GM18502 (cell line): ENCODE results near the gene ACADS.
"Not testable (repeated sequence)": the region's sequence is repeated elsewhere in the genome, so short reads cannot be mapped to it uniquely, and the experiment has no call there.

Experiments
- ATAC-seq: cut with Tn5 transposase; IDR thresholded peaks from one replicate; pipeline ENCODE4 v1.9.1; 2021; ENCODE audit warnings: mild to moderate bottlenecking; ENCODE audit not compliant: unreplicated experiment, poor library complexity

Gene ACADS

DNA sequence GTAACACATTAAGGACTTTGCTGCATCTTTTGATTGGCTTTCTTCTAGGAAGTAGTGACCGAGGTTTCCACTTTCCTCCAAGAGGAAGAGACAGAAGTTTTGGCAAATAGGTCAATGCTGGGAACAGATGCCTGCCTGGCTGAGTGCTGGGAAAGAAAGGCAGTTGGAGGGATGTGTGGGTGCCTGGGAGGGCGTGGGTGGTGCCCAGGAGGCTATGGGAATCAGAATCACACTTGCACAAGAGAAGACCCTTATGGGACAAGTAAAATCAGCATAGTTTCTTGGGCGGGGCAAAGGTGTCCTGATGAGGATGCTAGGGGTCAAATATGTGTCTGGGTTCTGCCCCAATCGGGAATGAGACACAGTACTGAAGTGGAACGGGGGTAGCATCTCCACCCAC lies 906 bp upstream of the ACADS start:
- ATAC-seq = no peak

DNA sequence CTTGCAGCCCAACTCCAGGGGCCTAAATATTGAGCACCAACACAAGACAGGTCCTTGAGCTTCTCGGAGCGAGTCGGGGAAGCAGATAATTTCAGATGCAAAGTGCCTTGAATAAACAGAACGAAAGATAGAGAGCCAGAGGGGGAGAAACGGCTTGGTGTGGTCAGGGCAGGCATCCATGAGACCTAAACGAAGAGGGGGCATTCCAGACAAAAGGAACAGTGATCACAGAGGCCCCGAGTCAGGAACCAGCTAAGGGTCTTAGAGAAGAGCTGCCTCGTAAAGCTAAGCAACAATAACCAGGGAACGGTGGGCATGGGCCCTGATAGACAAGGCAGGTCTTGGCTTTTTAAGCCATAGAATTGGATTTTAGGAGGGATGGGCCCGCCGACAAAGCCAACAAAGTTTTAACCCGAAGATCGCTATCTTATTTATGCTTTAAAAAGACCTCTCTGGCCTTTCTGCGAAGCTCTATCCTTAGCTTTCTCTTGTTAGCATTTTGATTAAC lies 421 bp upstream of the ACADS start:
- no peak for ATAC-seq

DNA sequence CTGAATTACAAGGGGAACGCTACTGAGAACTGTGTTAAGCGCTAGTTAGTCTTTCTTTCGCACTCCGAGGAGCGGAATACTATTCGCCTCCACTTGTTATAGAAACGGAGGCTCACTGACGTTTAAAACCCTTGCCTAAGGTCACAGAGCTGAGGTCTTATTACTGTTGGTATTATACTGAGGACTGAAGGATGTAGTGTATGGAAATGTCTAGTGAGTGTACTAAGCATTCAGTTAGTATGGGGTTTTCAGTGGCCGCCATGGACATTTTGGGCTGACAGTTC lies 826 bp downstream of the ACADS start:
- no peak for ATAC-seq

DNA sequence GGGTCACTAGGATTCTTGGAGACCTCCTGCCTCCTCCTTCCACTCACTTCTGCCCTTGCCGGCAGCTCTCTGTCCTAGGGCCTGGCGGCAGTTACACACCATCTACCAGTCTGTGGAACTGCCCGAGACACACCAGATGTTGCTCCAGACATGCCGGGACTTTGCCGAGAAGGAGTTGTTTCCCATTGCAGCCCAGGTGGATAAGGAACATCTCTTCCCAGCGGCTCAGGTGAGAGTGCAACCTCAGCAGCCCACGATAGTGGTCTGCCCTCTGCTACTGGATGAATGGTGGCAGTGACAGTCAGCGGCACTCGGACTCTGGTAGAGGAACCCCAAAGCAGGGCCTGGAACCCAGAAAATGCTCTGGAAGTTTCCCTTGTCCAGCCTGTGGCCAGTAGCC lies 1.3 kb downstream of the ACADS start:
- ATAC-seq = no peak

DNA sequence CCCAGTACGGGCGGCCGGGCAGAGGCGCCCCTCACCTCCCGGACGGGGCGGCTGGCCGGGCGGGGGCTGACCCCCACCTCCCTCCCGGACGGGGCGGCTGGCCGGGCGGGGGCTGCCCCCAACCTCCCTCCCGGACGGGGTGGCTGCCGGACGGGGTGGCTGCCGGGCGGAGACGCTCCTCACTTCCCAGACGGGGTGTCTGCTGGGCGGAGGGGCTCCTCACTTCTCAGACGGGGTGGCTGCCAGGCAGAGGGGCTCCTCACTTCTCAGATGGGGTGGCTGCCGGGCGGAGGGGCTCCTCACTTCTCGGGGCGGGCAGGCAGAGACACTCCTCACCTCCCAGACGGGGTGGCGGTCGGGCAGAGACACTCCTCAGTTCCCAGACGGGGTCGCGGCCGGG lies 6.6 kb downstream of the ACADS start:
- ATAC-seq = not testable (repeated sequence)

DNA sequence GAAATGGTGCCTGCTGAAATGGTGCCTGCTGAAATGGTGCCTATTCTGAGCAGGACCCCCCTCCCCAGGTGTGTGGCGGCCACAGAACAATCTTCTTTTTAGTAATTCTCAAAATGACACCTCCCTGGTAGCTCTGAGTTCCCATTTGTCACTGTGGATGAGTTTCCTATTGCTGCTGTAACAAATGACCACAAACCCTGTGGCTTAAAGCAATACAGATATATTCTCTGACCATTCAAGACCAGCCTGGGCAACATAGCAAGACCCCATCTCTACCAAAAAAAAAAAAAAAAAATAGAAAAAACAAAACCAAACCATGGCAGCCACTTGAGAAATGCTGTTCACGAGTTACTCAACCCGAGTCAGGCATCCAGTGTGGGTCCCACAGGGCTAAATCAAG lies 7.9 kb downstream of the ACADS start:
- no peak for ATAC-seq

DNA sequence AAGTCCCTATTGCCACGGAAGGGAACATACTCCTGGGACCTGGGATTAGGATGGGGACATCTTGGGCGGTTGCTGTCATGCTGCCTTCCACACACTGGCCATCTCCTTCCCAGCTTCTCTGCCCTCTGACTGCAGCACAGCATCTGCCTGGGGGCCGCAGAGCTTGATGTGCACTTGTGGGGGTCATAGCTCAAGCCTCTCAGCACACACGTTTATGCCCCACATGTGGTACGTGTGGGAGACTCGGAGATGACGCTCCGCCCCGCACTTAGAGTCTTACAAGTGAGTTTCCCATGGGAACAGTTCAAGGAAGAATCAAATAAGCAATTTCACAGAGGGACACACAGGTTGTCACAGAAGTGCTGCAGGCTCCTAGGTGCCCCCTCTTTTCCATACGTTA lies 8.6 kb downstream of the ACADS start:
- no peak for ATAC-seq

DNA sequence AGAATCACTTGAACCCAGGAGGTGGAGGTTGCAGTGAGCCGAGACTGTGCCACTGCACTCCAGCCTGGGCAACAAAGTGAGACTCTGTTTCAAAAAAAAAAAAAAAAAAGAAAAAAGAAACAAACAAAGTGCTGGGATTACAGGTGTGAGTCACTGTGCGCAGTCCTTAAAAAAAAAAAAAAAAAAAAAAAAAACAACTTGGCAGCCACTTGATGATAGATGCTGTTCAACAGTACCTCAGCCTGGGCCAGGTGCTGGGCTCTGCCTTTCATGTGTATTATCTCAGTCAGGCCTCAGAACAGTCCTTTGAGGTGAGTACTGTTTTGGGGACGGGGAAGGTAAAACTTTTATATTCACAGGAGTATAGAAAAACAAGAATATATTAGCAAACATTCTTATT lies 9.6 kb downstream of the ACADS start:
- ATAC-seq = no peak

DNA sequence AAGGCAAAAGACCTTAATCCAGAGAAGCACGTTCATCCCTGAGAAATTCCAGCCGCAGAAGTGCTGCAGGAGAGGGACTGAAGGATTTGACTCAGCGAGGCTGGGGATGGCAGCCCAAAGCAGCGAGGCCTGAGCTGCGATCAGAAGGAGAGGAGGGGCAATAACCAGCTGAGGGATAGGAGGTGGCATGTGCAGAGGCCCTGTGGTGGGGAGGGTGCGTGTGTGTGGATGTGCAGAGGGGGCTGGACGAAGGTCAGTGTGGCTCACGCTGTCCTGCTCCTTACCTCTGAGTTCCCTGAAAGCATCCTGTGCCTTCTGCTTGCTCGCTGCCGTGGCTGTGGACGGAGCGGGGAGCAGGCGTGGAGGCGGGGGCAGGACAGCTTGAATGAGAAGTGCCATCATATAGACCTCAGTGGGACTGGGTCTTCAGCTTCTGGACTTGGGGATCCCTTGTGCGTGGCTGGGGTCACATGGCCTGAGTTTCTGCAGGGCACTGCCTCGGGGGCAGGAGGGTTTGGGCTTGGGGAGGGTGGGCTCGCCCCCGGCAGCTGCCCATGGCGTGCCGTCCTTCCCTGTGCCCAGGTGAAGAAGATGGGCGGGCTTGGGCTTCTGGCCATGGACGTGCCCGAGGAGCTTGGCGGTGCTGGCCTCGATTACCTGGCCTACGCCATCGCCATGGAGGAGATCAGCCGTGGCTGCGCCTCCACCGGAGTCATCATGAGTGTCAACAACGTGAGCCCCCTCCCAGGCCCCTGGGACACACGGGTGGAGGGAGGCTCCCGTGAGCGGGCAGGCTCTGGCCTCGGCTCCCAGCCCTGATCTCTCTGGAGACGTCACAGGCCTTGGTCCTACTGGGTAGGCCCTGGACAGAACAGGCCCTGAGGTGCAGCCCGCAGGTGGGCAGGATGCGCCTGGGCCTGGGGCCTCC lies 11.0 kb downstream of the ACADS start:
- ATAC-seq = no peak

DNA sequence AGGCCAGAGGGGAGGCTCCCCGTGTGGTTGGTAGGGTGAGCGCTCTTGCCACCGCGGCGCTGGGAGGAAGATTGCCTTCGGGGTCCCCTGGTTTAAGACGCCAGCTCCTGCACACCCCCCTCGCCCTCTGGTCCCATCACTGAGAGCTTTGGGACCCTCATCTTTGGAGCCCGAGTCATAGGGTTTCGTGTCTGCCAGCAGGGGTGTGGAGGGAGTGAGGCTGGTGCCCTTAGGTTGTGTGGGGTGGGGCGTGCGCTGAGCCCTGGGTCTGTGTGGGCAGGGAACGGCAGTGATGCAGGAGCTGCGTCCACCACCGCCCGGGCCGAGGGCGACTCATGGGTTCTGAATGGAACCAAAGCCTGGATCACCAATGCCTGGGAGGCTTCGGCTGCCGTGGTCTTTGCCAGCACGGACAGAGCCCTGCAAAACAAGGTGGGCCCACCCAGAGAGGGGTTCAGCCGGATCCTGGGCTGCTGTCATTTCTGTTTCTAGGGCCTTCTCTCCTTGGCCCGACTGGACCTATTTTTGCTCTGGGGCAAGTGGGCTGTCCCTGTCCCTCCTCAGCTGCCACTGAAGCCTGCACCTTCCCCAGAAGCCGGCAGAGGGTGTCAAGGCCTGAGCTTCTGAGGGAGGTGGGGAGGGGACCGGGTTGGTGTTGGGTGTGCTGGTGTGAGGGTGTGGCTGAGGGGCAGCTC lies 12.1 kb downstream of the ACADS start:
- ATAC-seq = no peak

DNA sequence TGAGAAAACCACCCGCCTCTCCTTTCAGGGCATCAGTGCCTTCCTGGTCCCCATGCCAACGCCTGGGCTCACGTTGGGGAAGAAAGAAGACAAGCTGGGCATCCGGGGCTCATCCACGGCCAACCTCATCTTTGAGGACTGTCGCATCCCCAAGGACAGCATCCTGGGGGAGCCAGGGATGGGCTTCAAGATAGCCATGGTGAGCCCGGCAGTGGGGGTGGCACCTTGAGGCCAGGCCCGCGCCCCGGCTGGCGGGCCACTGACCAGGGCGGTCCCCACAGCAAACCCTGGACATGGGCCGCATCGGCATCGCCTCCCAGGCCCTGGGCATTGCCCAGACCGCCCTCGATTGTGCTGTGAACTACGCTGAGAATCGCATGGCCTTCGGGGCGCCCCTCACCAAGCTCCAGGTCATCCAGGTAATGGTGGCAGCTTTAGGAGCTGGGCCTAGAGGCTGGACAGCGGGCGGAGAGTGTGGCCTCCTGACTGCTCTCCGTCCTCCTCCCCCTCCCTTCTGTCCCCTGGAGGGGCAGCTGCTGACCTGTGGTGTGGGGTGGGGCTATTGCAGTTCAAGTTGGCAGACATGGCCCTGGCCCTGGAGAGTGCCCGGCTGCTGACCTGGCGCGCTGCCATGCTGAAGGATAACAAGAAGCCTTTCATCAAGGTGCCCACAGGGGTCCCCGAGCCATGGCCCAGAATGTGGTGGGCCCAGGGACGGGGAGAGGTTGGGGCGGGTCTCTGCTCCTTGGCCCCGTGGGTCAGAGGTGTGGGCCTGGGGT lies 12.8 kb downstream of the ACADS start:
- ATAC-seq = no peak

DNA sequence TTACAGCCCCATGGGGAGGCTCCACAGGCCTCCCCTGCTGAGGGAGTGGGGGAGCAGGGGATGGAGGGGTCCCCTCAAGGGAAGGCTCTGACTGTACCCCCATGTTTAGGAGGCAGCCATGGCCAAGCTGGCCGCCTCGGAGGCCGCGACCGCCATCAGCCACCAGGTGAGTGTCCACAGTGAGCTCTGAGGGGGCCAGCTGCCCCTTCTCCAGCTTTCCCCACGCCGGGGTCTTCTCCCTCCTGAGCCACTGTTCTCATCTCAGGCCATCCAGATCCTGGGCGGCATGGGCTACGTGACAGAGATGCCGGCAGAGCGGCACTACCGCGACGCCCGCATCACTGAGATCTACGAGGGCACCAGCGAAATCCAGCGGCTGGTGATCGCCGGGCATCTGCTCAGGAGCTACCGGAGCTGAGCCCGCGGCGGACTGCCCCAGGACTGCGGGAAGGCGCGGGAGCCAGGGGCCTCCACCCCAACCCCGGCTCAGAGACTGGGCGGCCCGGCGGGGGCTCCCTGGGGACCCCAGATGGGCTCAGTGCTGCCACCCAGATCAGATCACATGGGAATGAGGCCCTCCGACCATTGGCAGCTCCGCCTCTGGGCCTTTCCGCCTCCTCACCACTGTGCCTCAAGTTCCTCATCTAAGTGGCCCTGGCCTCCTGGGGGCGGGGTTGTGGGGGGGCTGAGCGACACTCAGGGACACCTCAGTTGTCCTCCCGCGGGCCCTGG lies 13.6 kb downstream of the ACADS start:
- no peak for ATAC-seq

DNA sequence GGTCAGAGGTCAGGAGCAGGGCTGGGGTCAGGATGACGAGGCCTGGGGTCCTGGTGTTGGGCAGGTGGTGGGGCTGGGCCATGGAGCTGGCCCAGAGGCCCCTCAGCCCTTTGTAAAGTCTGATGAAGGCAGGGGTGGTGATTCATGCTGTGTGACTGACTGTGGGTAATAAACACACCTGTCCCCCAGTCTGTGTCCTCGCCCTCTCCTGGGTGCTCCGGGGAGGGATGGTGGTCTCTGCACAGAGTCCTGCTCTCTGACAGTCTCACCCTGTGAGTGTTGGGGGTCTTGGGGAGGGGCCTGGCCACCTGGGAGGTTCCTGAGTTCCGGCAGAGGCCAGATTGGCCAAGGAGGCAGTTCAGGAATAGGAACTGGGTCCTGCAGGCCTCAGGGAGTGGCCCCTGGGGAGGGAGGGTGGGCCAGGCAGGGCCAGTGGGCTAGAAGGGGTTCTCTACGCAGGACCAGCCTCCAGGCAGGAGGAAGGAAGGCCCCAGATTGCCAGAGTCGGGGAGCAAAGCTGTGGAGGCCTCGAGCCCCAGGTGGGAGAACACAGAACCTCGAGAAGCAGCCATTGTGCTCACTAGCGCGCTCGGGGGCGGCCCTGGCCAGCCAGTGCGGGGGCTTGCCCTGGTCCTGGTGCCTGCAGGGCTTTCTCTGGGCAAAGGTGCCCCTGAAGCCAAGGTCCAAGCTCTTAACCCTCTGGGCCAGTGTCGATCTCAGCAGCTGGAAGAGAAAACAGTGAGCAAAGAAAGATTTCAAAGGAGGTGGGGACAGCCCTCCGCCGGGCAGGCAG lies 14.4 kb downstream of the ACADS start:
- ATAC-seq = no peak

DNA sequence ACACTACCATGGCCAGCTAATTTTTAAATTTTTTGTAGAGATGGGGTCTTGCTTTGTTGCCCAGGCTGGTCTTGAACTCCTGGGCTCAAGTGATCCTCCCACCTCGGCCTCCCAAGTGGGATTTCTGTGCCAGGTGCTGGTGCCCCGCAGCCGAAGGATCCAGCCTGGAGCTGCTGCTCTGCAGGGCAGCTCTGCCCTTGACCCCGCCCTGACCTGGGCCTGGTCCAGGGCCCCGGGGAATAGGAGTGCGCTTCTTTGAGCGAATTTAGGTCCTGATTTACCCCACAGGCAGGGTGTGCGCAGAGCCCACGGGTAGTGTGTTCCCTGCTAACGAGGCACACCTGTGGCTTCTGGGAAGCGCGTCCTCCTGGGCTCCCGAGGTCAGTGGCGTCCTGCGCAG lies 15.2 kb downstream of the ACADS start:
- ATAC-seq = no peak

DNA sequence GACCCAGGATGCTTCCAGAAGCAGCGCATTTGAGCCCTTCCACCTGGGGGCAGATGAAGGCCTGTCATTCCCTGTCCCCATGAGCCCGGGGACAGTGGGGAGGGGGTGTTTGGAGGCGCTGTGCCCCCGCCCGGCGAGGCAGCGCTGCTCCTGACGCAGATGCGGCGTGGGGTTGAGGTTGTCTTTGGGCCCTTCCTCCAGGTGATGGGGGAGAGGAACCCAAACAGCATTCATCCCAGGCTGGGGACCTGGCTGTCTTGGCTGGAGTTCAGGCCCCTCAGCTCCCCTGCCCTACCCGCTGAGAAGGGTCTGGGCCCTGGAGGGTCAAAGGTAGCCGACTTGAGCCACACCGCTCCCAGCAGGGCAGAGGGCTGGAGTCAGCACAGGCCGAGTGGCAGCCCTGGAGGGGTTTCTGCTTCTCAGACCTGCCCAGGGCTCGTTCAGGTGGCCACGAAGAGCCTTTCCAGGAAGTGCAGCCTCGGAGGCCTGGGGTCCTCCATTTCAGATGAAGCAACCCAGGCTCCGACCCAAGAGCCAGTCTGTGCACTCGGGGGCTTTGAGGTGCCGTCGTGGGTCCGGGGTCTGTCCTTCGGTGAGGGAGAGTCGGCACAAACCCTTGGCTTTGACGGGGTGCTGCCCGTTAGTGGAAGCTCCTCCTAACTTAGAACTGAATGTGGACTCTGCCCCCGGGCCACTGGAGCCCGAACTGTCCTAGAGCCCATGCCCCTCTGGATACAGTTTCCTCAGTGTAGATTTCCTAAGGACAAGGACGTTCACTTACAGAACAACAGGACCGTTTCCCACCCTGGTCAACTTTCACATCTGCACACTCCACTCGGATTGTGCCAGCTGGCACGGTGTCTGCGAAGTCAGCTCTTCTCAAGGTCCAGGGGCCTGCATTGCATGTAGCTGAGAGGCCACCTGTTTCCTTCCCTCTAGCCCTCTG lies 16.1 kb downstream of the ACADS start:
- no peak for ATAC-seq

DNA sequence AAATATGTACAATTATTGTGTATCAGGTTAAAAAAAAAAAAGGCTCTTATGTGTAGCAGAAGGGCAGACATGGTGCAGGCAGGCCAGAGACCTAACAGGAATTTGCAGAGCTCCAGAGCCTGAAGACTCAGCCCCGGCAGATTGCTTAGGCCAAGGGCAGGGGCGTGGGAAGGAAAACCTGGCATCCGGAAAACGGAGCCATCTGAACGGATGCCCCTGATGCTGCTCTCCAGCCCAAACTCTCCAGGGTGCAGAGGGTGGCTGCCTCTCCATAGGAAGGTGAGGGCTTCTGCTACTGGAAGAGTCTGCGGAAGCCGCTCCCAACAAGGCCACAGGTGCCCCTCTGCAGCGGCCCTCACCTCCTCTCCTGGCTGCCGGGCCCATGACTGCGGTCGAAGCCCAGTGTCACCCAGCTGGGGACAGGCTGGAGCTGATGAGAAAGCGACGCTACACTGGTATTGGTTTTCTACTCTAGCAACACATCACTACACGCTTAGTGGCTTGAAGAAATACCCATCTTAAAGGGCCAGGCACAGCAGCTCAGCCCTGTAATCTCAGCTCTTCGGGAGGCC lies 19.4 kb downstream of the ACADS start:
- ATAC-seq = no peak

DNA sequence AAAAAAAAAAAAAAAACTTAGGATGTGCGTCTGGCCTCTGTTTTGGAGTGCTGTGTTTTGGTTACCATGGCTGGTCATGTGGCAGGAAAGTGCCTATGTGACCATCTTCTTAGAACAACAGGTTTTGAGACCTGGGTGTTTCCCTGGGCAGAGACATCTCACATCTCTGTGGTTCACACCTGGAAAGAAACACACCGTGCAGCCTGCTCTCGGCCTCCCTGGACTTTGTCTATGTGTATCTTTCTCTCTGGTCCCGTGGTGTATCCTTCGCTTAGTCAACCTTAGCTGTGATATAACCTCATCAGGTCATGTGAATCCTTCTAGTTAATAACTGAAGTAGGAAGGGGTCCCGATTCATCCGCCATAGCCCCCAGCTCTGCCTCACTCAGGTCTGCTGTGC lies 22.6 kb downstream of the ACADS start:
- ATAC-seq = no peak

DNA sequence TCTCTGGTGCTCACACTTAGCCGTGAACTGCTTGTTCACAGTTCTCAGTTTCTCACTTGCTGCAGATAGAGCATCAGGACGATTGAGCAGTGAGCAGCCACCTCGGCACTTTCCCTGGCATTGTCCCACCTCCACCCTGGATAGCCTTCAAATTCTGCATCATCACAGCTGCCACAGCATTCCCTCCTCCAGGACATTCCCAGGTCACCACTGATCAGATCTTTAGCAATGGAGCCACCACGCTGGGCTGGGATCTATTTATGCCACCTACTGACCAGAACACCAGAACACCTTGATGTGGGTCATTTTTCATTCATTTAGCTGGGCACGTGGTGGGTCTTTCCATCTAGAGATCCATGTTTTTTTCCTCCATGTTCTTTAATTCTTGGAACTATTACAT lies 23.6 kb downstream of the ACADS start:
- ATAC-seq = no peak
